HL-60 (cell line): ENCODE results near the gene IMMP2L.

ENCODE experiments used
- DNase-seq, 2 experiments: peaks; one replicate each; pipeline ENCODE4 v3.0.0-alpha.2; 2010 to 2020; ENCODE audit warnings: low read depth in 1 of 2, low spot score in 1 of 2
- H3K27ac ChIP-seq: fragments of 250-450 bp; sonication (Bioruptor Pico); replicated peaks from 2 replicates; pipeline ENCODE4 v1.5.1; 2020; ENCODE audit warnings: mild to moderate bottlenecking, moderate library complexity
- H3K27me3 ChIP-seq: fragments of 250-450 bp; sonication (Bioruptor Pico); 2 replicates; pipeline ENCODE4 v1.5.1; 2021; ENCODE audit warnings: mild to moderate bottlenecking, moderate library complexity; ENCODE audit not compliant: insufficient read depth, poor library complexity, severe bottlenecking
- H3K4me3 ChIP-seq: replicated peaks from 2 replicates; pipeline ENCODE4 v1.5.1; 2011; ENCODE audit warnings: mild to moderate bottlenecking, control low read depth, low read length; ENCODE audit not compliant: insufficient read depth
- GABPA ChIP-seq: IDR thresholded peaks from 2 replicates; pipeline ENCODE4 v1.6.1; 2012; ENCODE audit warnings: low read depth
- POLR2AphosphoS5 ChIP-seq: IDR thresholded peaks from 2 replicates; pipeline ENCODE4 v1.6.1; 2012; ENCODE audit warnings: low read depth
- SPI1 ChIP-seq: IDR thresholded peaks from 2 replicates; pipeline ENCODE4 v1.6.1; 2012; ENCODE audit warnings: low read depth, mild to moderate bottlenecking, borderline replicate concordance
- TF ChIP-seq, protein P1 (sequence below): IDR thresholded peaks from one replicate; pipeline ENCODE4 v1.5.1; 2011; ENCODE audit warnings: low read length, control low read depth, inconsistent platforms; ENCODE audit not compliant: insufficient read depth
- TF ChIP-seq, protein P2 (sequence below): IDR thresholded peaks from 2 replicates; pipeline ENCODE4 v1.6.1; 2012; ENCODE audit warnings: low read depth; ENCODE audit not compliant: insufficient replicate concordance

The IMMP2L gene

DNA sequence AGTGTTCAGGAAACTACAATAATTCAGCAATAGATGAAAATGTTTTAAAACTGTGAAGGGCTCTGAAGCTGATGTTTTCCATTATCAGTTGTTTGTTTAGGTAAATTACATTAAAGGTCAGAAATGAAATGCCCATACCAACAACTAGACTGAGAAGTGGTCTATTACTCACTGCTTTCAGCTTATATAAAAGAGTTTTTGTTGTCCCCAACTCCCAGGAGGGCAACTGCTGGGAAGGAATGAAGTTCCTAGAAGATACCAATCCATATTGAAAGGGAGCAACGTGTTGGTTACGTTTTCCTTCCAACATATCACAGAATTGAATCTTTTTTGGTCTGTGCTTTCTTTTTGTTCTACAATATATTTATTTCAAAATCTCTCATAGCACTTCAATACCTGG, 802.0 kb downstream of the IMMP2L start:
- no peak overlapping the region for H3K27ac ChIP-seq
- H3K27me3 ChIP-seq, result no peaks in the 10 kb centered on the region
- DNase-seq, result no peak
- no peak overlapping the region for H3K4me3 ChIP-seq
- TF ChIP-seq SPI1, result no peak
- no peak for TF ChIP-seq GABPA
- no peak for TF ChIP-seq POLR2AphosphoS5
- TF ChIP-seq, protein P1, sequence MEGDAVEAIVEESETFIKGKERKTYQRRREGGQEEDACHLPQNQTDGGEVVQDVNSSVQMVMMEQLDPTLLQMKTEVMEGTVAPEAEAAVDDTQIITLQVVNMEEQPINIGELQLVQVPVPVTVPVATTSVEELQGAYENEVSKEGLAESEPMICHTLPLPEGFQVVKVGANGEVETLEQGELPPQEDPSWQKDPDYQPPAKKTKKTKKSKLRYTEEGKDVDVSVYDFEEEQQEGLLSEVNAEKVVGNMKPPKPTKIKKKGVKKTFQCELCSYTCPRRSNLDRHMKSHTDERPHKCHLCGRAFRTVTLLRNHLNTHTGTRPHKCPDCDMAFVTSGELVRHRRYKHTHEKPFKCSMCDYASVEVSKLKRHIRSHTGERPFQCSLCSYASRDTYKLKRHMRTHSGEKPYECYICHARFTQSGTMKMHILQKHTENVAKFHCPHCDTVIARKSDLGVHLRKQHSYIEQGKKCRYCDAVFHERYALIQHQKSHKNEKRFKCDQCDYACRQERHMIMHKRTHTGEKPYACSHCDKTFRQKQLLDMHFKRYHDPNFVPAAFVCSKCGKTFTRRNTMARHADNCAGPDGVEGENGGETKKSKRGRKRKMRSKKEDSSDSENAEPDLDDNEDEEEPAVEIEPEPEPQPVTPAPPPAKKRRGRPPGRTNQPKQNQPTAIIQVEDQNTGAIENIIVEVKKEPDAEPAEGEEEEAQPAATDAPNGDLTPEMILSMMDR, result no peak
- TF ChIP-seq, protein P2, sequence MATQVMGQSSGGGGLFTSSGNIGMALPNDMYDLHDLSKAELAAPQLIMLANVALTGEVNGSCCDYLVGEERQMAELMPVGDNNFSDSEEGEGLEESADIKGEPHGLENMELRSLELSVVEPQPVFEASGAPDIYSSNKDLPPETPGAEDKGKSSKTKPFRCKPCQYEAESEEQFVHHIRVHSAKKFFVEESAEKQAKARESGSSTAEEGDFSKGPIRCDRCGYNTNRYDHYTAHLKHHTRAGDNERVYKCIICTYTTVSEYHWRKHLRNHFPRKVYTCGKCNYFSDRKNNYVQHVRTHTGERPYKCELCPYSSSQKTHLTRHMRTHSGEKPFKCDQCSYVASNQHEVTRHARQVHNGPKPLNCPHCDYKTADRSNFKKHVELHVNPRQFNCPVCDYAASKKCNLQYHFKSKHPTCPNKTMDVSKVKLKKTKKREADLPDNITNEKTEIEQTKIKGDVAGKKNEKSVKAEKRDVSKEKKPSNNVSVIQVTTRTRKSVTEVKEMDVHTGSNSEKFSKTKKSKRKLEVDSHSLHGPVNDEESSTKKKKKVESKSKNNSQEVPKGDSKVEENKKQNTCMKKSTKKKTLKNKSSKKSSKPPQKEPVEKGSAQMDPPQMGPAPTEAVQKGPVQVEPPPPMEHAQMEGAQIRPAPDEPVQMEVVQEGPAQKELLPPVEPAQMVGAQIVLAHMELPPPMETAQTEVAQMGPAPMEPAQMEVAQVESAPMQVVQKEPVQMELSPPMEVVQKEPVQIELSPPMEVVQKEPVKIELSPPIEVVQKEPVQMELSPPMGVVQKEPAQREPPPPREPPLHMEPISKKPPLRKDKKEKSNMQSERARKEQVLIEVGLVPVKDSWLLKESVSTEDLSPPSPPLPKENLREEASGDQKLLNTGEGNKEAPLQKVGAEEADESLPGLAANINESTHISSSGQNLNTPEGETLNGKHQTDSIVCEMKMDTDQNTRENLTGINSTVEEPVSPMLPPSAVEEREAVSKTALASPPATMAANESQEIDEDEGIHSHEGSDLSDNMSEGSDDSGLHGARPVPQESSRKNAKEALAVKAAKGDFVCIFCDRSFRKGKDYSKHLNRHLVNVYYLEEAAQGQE, result no peak

DNA sequence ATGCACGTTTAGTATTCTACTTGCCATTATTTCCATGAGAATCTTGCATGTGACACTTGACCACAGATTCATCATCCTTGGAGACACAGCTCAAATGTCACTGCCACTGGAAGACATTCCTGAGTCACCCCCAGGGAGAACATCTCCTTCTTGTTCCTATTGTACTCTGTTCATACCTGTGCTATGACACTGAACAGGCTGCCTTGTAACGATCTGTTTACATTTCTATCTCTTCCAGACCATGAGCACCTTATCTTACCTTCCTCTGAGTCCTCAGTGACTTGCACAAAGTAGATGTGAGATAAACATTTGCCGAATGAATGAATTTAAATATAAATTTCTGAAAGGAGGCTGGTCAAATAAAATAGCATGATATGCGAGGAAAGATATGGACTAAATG, 803.2 kb downstream of the IMMP2L start:
- Histone ChIP-seq H3K27me3 (no peaks in the 10 kb centered on the region), H3K27ac (no peak overlapping the region), H3K4me3 (no peak overlapping the region)
- no peak for DNase-seq
- TF ChIP-seq, protein P1, result no peak

DNA sequence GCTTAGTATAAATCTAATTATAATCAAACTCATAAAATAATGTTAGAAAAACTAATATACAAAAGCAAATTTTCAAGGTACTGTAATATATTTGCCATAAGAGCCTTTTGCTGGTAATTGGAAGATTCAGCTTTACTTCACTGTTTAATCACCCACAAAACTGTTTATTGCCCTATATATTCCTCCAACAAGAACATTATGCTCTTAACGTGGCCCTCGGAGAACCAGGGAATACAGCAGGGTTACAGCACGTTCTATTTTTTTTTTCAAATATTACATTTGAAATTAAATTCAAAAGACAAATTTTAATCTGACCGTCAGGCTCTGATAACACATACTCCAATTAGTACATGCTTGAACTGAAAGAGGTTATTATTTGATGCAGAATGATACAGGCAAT, 807.6 kb downstream of the IMMP2L start:
- H3K4me3 ChIP-seq, result no peak overlapping the region
- TF ChIP-seq SPI1 (no peak), GABPA (no peak), POLR2AphosphoS5 (no peak)
- TF ChIP-seq, protein P2, result no peak
- TF ChIP-seq, protein P1, result no peak
- H3K27ac ChIP-seq, result no peak overlapping the region
- DNase-seq, result no peak
- no peaks in the 10 kb centered on the region for H3K27me3 ChIP-seq

DNA sequence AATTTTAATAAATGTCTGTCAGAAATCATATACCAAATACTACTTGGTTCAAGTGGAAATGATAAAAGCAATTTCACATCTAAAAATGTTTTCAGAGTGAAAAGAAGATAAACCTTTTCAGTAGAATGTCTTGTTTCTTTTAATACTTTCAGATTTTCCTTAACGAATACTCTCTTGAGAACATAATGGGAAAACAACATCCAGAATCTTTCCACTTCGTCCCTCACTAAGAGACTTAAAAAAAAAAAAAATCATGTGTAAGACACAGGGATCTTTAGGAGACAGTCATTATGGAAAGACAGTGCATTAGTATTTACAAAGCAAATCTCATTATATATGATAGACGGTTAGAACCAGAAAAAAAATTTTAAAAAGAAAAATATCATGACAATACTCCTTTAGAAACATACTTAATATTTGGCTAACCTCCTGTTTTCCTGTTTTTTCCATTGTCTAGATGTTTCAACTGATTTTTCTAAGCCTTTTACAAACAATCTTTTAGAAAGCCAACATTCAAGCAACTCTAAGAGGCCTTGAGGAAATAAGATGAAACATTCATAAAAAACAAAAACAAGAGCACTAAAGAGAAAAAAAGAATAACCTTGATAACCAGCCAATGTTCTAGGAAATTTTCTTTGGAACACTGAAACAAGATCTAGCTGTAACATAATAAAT, 811.2 kb downstream of the IMMP2L start:
- no peak for TF ChIP-seq GABPA
- no peak for TF ChIP-seq SPI1
- TF ChIP-seq POLR2AphosphoS5, result no peak
- TF ChIP-seq, protein P1, result no peak
- TF ChIP-seq, protein P2, result no peak
- Histone ChIP-seq H3K27ac (no peak overlapping the region), H3K27me3 (no peaks in the 10 kb centered on the region), H3K4me3 (no peak overlapping the region)
- DNase-seq, result no peak
